ENCODE measurements around the gene TTC28. TPM values are rescaled to one million over a fixed set of nuclear protein-coding genes. Genes with fewer than 3 reads are reported as not detected.

The TTC28 gene
- total and polyA plus RNA-seq, 7 donors = 0.23 to 102 (median 46.1) TPM

GRCh38 chr22:28381429-28382167 is 298.0 kb downstream of the TTC28 start:
- 80 to 85% methylated on average over 3 of the region's 3 CpGs for WGBS, 2 donors
- Histone ChIP-seq H3K4me3 (no peak overlapping the region), H3K27ac (no peak overlapping the region)

GRCh38 chr22:28379951-28380350 is 299.7 kb downstream of the TTC28 start:
- H3K4me1 ChIP-seq = peaks cover 0 to 50% (median 19%) of the 10 kb centered on the region in 4 donors
- H3K27ac ChIP-seq = no peak overlapping the region
- no peak for DNase-seq
- H3K27me3 ChIP-seq = no peaks in the 10 kb centered on the region
- no peaks in the 10 kb centered on the region for H3K9me3 ChIP-seq
- H3K36me3 ChIP-seq = no peaks in the 10 kb centered on the region
- TF ChIP-seq EP300 (IDR thresholded peaks at IDR 0.05) (no peak), CTCF (IDR thresholded peaks at IDR 0.05) (no peak), POLR2AphosphoS5 (IDR thresholded peaks at IDR 0.05) (no peak), POLR2A (IDR thresholded peaks at IDR 0.05) (no peak)
- 80 to 83% methylated on average over 4 of the region's 4 CpGs for WGBS, 2 donors
- H3K4me3 ChIP-seq = no peak overlapping the region
- intact Hi-C loops (cut with DNase I) = no loop called here

More at GRCh38 chr22:28381429-28382167, 298.0 kb downstream of the TTC28 start:
- Histone ChIP-seq H3K9me3 (no peaks in the 10 kb centered on the region), H3K27me3 (no peaks in the 10 kb centered on the region), H3K4me1 (peaks cover 0 to 35% (median 17%) of the 10 kb centered on the region in 4 donors), H3K36me3 (no peaks in the 10 kb centered on the region)
- no peak for DNase-seq
- intact Hi-C loops (cut with DNase I) = no loop called here
- no peak for TF ChIP-seq CTCF (IDR thresholded peaks at IDR 0.05)
- no peak for TF ChIP-seq EP300 (IDR thresholded peaks at IDR 0.05)
- TF ChIP-seq POLR2A (IDR thresholded peaks at IDR 0.05) = no peak
- no peak for TF ChIP-seq POLR2AphosphoS5 (IDR thresholded peaks at IDR 0.05)

- H3K27me3 ChIP-seq = no peaks in the 10 kb centered on the region
- no peaks in the 10 kb centered on the region for H3K9me3 ChIP-seq
- H3K4me3 ChIP-seq = no peak overlapping the region
- no peak overlapping the region for H3K27ac ChIP-seq
- H3K4me1 ChIP-seq = peaks cover 0 to 50% (median 20%) of the 10 kb centered on the region in 4 donors
- intact Hi-C loops (cut with DNase I) = no loop called here
- TF ChIP-seq POLR2A (IDR thresholded peaks at IDR 0.05) (no peak), EP300 (IDR thresholded peaks at IDR 0.05) (no peak), POLR2AphosphoS5 (IDR thresholded peaks at IDR 0.05) (no peak), CTCF (IDR thresholded peaks at IDR 0.05) (no peak)
- DNase-seq = no peak
- H3K36me3 ChIP-seq = no peaks in the 10 kb centered on the region
Observed at GRCh38 chr22:28379075-28379779, 300.4 kb downstream of the TTC28 start.

- no peaks in the 10 kb centered on the region for H3K9me3 ChIP-seq
- no peaks in the 10 kb centered on the region for H3K27me3 ChIP-seq
- intact Hi-C loops (cut with DNase I) = no loop called here
- peaks cover 0 to 49% (median 19%) of the 10 kb centered on the region in 4 donors for H3K4me1 ChIP-seq
- no peak for DNase-seq
- no peak overlapping the region for H3K27ac ChIP-seq
- no peaks in the 10 kb centered on the region for H3K36me3 ChIP-seq
- no peak overlapping the region for H3K4me3 ChIP-seq
- no peak for TF ChIP-seq CTCF (IDR thresholded peaks at IDR 0.05)
- no peak for TF ChIP-seq EP300 (IDR thresholded peaks at IDR 0.05)
- TF ChIP-seq POLR2AphosphoS5 (IDR thresholded peaks at IDR 0.05) = no peak
- TF ChIP-seq POLR2A (IDR thresholded peaks at IDR 0.05) = no peak
Observed at GRCh38 chr22:28375761-28376534, 303.7 kb downstream of the TTC28 start.

All from sigmoid colon (tissue), 7 donors.